Measurements from ENCODE around the gene RENBP.
A peak's percentile ranks its signal among the peaks of the same experiment; 100 is the strongest.

Gene RENBP

DNA sequence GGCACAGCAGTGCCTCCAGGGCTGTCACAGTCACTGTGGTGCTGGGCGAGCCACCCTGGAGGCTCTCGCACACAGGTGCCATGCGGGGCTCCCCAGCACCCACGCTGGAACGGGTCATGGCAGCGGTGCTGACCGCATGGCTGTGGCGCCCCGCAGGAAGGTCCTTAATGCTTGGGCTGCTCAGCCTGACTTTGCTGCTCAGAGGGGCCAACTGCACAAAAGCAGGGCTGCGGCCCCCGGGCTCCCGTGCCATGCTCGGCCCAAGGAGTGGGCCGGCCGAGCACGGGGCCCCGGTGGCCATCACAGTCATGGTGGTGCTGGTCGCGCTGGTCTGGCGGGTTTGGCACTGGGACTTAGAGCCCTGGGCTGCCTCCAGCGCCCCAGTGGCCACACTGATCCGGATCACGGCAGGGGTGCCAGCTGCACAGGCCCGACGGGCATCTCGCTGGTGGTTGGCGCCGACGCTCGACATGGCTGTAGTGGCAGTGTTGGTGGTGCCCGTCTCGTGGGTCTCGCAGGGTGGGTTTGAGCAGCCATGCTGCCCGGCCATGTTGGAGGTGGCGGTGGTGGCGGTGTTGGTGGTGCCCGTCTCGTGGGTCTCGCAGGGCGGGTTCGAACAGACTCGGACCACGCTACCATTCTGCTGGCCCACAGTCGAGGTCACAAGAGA is 10.2 kb upstream of the RENBP start:
- no peak overlapping the region for H3K4me3 Mint-ChIP-seq
- TF ChIP-seq, protein P1, sequence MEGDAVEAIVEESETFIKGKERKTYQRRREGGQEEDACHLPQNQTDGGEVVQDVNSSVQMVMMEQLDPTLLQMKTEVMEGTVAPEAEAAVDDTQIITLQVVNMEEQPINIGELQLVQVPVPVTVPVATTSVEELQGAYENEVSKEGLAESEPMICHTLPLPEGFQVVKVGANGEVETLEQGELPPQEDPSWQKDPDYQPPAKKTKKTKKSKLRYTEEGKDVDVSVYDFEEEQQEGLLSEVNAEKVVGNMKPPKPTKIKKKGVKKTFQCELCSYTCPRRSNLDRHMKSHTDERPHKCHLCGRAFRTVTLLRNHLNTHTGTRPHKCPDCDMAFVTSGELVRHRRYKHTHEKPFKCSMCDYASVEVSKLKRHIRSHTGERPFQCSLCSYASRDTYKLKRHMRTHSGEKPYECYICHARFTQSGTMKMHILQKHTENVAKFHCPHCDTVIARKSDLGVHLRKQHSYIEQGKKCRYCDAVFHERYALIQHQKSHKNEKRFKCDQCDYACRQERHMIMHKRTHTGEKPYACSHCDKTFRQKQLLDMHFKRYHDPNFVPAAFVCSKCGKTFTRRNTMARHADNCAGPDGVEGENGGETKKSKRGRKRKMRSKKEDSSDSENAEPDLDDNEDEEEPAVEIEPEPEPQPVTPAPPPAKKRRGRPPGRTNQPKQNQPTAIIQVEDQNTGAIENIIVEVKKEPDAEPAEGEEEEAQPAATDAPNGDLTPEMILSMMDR (IDR thresholded peaks at IDR 0.05; ENCODE audit: unreplicated experiment in 3 of 3) = no peak
- H3K4me1 Mint-ChIP-seq = peaks cover 11% of the 10 kb centered on the region
- H3K36me3 Mint-ChIP-seq (ENCODE audit: low read depth) = peaks cover 52% of the 10 kb centered on the region
- H3K27ac Mint-ChIP-seq = no peak overlapping the region
- H3K27me3 Mint-ChIP-seq (ENCODE audit: low read depth) = no peaks in the 10 kb centered on the region
- no peaks in the 10 kb centered on the region for H3K9me3 Mint-ChIP-seq

DNA sequence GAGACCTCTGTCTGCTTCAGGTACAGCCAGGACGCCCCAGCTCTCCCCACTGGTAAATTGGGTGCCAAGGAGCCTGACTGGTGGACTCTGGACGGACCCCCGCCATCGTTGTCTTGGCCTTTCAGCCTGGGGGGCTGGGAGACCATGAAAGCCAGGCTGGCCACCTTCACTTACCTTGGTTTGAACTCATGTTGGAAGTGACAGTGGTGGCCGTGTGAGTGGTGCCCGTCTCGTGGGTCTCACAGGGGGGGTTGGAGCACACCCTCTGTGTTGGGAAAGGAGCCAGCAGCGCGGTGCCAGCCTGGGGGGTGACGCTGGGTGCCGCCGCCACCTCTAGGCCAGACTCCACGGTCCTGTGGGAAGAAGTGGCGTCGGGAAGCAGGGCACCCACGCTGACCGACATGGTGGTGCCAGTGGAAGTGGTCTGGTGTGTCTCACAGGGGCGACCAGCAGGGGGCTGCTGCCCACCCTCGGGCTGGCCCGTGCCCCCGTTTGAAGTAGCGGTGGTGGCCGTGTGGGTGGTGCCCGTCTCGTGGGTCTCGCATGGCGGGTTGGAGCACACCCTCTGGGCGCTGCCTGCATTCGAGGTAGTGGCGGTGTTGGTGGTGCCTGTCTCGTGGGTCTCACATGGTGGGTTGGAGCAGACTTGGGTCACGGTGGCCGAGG is 9.6 kb upstream of the RENBP start:
- TF ChIP-seq, protein P1 (IDR thresholded peaks at IDR 0.05; ENCODE audit: unreplicated experiment in 3 of 3) = no peak
- Mint-ChIP-seq H3K36me3 (ENCODE audit: low read depth) (peaks cover 56% of the 10 kb centered on the region), H3K4me1 (peaks cover 16% of the 10 kb centered on the region), H3K27me3 (ENCODE audit: low read depth) (no peaks in the 10 kb centered on the region), H3K27ac (no peak overlapping the region), H3K9me3 (no peaks in the 10 kb centered on the region), H3K4me3 (no peak overlapping the region)

DNA sequence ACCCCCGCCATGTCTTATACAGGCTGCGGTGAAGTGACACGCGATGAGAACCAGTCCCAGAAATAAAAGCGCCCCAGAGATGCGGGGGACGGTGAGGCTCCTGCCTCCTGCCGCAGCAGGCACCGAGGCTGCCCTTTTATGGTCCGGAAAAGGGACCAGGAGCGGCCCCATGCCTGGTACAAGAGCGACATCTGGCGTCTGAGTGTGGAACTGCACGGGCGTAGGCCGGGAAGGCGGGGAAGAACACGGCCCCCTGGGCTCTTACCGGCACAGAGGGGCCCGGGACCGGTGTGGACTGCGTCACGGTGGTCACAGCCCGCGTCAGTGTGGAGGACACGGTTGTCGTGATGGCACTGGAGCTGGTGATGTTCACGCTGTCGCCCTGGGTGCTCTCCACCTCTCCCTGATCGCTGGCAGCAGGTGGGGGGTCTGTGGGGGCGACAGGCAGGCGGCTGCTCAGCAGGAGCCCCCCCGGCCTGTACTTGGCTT is 8.9 kb upstream of the RENBP start:
- H3K36me3 Mint-ChIP-seq (ENCODE audit: low read depth) = peaks cover 62% of the 10 kb centered on the region

DNA sequence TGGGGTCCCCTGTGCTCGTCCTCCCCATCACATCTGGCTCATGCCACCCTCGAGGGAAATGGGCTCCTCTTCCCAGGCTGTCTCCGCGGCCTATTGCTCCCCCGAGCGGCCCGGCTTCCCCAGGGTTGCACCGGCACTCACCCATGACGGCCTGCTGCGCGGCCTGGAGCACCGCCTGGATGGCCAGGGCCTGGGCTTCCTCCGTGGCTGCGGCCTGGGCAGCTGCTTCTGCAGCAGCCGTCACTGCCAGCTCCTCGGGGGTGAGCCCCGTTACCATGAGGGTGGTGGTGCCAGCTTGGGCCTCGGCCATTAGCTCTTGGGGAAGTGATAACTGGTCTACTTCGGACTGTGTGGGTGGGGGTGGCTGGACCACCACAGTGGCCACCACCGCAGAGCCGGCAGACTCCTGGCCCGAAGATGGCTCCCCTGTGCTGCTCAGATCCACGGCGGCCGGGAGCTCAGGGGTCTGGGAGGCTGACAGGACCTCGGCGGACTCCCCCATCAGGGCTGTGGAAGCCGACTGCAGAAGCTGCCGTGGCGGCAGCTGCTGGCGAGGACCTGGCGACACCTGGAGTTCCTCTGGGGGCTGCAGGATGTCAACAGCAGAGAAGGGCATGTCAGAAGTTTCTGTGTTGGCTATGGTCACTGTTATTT is 8.1 kb upstream of the RENBP start:
- H3K36me3 Mint-ChIP-seq (ENCODE audit: low read depth) = peaks cover 64% of the 10 kb centered on the region
- no peak overlapping the region for H3K4me3 Mint-ChIP-seq
- H3K27ac Mint-ChIP-seq = no peak overlapping the region
- TF ChIP-seq, protein P1 (IDR thresholded peaks at IDR 0.05; ENCODE audit: unreplicated experiment in 3 of 3) = no peak
- no peaks in the 10 kb centered on the region for H3K9me3 Mint-ChIP-seq
- no peaks in the 10 kb centered on the region for H3K27me3 Mint-ChIP-seq (ENCODE audit: low read depth)
- peaks cover 29% of the 10 kb centered on the region for H3K4me1 Mint-ChIP-seq

More for the DNA sequence above, 8.9 kb upstream of the RENBP start:
- no peaks in the 10 kb centered on the region for H3K27me3 Mint-ChIP-seq (ENCODE audit: low read depth)
- no peaks in the 10 kb centered on the region for H3K9me3 Mint-ChIP-seq
- peaks cover 23% of the 10 kb centered on the region for H3K4me1 Mint-ChIP-seq
- H3K27ac Mint-ChIP-seq = peak overlapping the region in 2 of 3 experiments; percentile 50 to 70
- no peak overlapping the region for H3K4me3 Mint-ChIP-seq
- TF ChIP-seq, protein P1 (IDR thresholded peaks at IDR 0.05; ENCODE audit: unreplicated experiment in 3 of 3) = peak; percentile 99 to 100 (median 100)

DNA sequence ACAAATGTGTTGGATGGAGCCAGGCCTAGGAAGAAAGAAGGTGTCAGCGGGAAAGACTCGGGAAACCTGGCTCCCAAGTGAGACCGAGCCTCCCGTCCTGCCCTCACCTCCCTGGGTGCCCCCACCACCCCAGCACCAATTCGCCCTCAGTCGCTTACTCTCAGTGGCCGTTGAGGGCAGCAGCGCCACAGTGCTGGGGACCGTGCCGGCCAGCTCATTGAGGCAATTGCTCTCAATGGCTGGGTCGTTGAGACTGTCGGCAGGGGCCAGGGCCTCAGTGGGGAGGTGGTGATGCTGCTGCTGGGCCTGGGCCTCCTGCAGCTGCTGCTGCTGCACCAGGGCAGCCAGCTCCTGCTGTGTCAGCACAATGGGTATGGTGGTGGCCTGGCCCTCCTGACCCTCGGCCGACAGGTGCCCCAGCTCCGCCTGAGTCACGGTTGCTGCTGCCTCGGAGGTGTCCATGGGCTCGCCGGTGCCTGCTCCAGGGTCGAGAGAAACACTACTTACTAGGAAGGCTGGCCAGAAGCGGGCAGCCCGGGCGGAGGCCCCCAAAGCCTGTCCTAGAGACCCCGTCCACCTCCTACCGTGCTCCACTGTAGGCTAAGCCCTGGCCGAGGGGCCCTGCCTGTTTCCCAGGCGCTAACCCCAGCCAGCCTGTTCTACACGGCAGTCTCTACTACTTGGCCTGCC is 7.4 kb upstream of the RENBP start:
- peaks cover 33% of the 10 kb centered on the region for H3K4me1 Mint-ChIP-seq
- peaks cover 62% of the 10 kb centered on the region for H3K36me3 Mint-ChIP-seq (ENCODE audit: low read depth)
- no peaks in the 10 kb centered on the region for H3K9me3 Mint-ChIP-seq
- H3K27me3 Mint-ChIP-seq (ENCODE audit: low read depth) = no peaks in the 10 kb centered on the region
- H3K27ac Mint-ChIP-seq = no peak overlapping the region
- no peak overlapping the region for H3K4me3 Mint-ChIP-seq
- TF ChIP-seq, protein P1 (IDR thresholded peaks at IDR 0.05; ENCODE audit: unreplicated experiment in 3 of 3) = no peak

All from nephron (organoid).